HepG2 (cell line): ENCODE data around the gene OPN1LW. TPM values are rescaled to one million over a fixed set of nuclear protein-coding genes. Genes with fewer than 3 reads are reported as not detected.

Experiments used
- ATAC-seq: fragments of 200-7000 bp; cut with Tn5 transposase; 3 replicates; pipeline ENCODE4 v1.9.1; 2020; ENCODE audit warnings: mild to moderate bottlenecking, moderate library complexity
- BruUV-seq: library from RNA; stranded (reverse); fragments of 400-500 nt; replicated peaks from 2 replicates; lab custom pipeline; 2021; lab: Mats Ljungman, UMichigan
- CTCF ChIA-PET: fragments of 300-600 bp; formaldehyde crosslinking; extraction: SDS; loops from one replicate; lab custom pipeline; 2021; ENCODE audit warnings: low total read pairs, inconsistent platforms, low intra/inter-chr PET ratio; lab: Yijun Ruan, JAX
- POLR2A ChIA-PET: fragments of 350-600 bp; sonication (Branson Sonifier 250); formaldehyde crosslinking; loops from one replicate; lab custom pipeline; 2020; ENCODE audit warnings: antibody characterized with exemption, inconsistent platforms; lab: Yijun Ruan, JAX
- DNase-seq: peaks from one replicate; pipeline ENCODE4 v3.0.0-alpha.2; 2015; ENCODE audit warnings: low spot score
- FAIRE-seq: peaks from 3 replicates; lab custom pipeline; 2011; peaks lifted over from hg19 to GRCh38; lab: Jason Lieb, UNC
- H2AFZ ChIP-seq: one replicate; pipeline ENCODE4 v1.6.1; 2011; ENCODE audit warnings: low read length, inconsistent platforms
- H3K27ac ChIP-seq: fragments of 300-600 bp; 3 replicates; pipeline ENCODE4 v1.8.0; 2011; ENCODE audit warnings: mixed run types, mild to moderate bottlenecking, mixed read lengths, low read length, inconsistent platforms; ENCODE audit not compliant: insufficient read depth; ENCODE audit errors: extremely low read length
- H3K27me3 ChIP-seq, 2 experiments: fragments of 200-600 bp in 1 of 2; 2 replicates in 1 of 2; 3 replicates in 1 of 2; pipeline versions ENCODE4 v1.6.0 to v1.8.0; 2011; ENCODE audit warnings: low read length in 2 of 2, mild to moderate bottlenecking in 2 of 2, moderate library complexity in 2 of 2, inconsistent platforms in 1 of 2; ENCODE audit not compliant: insufficient read depth in 2 of 2, control insufficient read depth in 1 of 2
- H3K36me3 ChIP-seq, 2 experiments: fragments of 200-600 bp in 1 of 2; replicated peaks in 1 of 2; 2 replicates in 1 of 2; 3 replicates in 1 of 2; pipeline versions ENCODE4 v1.5.1 to v1.8.0; 2011; ENCODE audit warnings: low read length in 2 of 2, inconsistent platforms in 1 of 2; ENCODE audit not compliant: insufficient read depth in 2 of 2, control insufficient read depth in 1 of 2
- H3K4me1 ChIP-seq: 2 replicates; pipeline ENCODE4 v1.5.1; 2012; ENCODE audit warnings: low read length, inconsistent platforms; ENCODE audit not compliant: insufficient read depth
- H3K4me2 ChIP-seq: 2 replicates; pipeline ENCODE4 v1.6.0; 2011; ENCODE audit warnings: low read depth, low read length, inconsistent platforms
- H3K4me3 ChIP-seq, 3 experiments: fragments of 200-600 bp in 1 of 3; sonication (generic), shearing (Covaris generic) in 1 of 3; replicated peaks in 1 of 3; 2 replicates each; pipeline ENCODE4 v1.5.1; 2011 to 2016; ENCODE audit warnings: low read length in 3 of 3, inconsistent platforms in 2 of 3, low read depth in 2 of 3, mild to moderate bottlenecking in 2 of 3, control low read depth in 1 of 3, mixed read lengths in 1 of 3; ENCODE audit not compliant: insufficient read depth in 1 of 3
- H3K79me2 ChIP-seq: one replicate; pipeline ENCODE4 v1.6.1; 2011; ENCODE audit warnings: low read length, inconsistent platforms; ENCODE audit not compliant: insufficient read depth
- H3K9ac ChIP-seq: 2 replicates; pipeline ENCODE4 v1.6.0; 2011; ENCODE audit warnings: mild to moderate bottlenecking, low read depth, low read length, inconsistent platforms; ENCODE audit not compliant: insufficient read depth
- H3K9me3 ChIP-seq: 2 replicates; pipeline ENCODE4 v1.5.1; 2012; ENCODE audit warnings: mild to moderate bottlenecking, low read length
- H4K20me1 ChIP-seq: 2 replicates; pipeline ENCODE4 v1.6.0; 2011; ENCODE audit warnings: inconsistent platforms, mild to moderate bottlenecking, low read length, moderate library complexity; ENCODE audit not compliant: insufficient read depth
- GATA4 ChIP-seq: sonication (generic); IDR thresholded peaks from 2 replicates; pipeline ENCODE4 v1.6.1; 2016; ENCODE audit warnings: antibody characterized with exemption, low read depth, borderline replicate concordance
- IKZF4 ChIP-seq: sonication (generic); formaldehyde crosslinking; IDR thresholded peaks from 2 replicates; pipeline ENCODE4 v1.5.1; 2020; ENCODE audit warnings: borderline replicate concordance, mild to moderate bottlenecking, low read depth, missing genetic modification reagents; ENCODE audit errors: not compliant biosample characterization
- MYNN ChIP-seq: sonication (generic); formaldehyde crosslinking; IDR thresholded peaks from 2 replicates; pipeline ENCODE4 v1.4.0; 2020; ENCODE audit warnings: mild to moderate bottlenecking, low read depth, missing genetic modification reagents
- SMAD3 ChIP-seq: sonication (generic); formaldehyde crosslinking; IDR thresholded peaks from 2 replicates; pipeline ENCODE4 v1.4.0; 2020; ENCODE audit warnings: missing genetic modification reagents
- SRF ChIP-seq: IDR thresholded peaks from 2 replicates; pipeline ENCODE4 v1.6.1; 2011; ENCODE audit warnings: mild to moderate bottlenecking, low read depth, low read length, moderate library complexity
- TP53 ChIP-seq: sonication (generic); formaldehyde crosslinking; conservative IDR thresholded peaks from 2 replicates; pipeline ENCODE4 v1.4.0; 2020; ENCODE audit warnings: missing genetic modification reagents
- YEATS4 ChIP-seq: sonication (generic); formaldehyde crosslinking; IDR thresholded peaks from 2 replicates; pipeline ENCODE4 v1.4.0; 2020; ENCODE audit warnings: missing genetic modification reagents, borderline replicate concordance
- ZNF253 ChIP-seq: sonication (generic); formaldehyde crosslinking; IDR thresholded peaks from 2 replicates; pipeline ENCODE4 v1.8.0; 2022; ENCODE audit warnings: mild to moderate bottlenecking, missing genetic modification reagents, borderline replicate concordance
- ZSCAN31 ChIP-seq: sonication (generic); formaldehyde crosslinking; IDR thresholded peaks from 2 replicates; pipeline ENCODE4 v1.5.0; 2020; ENCODE audit warnings: low read depth, mild to moderate bottlenecking, missing genetic modification reagents
- WGBS: methylation state at CpG from one replicate; pipeline ENCODE4 v1.1.6; 2017; ENCODE audit warnings: low lambda C conversion rate; 5-methylcytosine and 5-hydroxymethylcytosine counted together
- in situ Hi-C: cut with HindIII; loops from 2 replicates; pipeline ENCODE4 v1.10.0; 2017; ENCODE audit warnings: low pct_unique_long_range_greater_than_20kb; ENCODE audit not compliant: extremely low pct_ligation_motif_present
- intact Hi-C: fragments of 100-400 bp; cut with micrococcal nuclease; formaldehyde crosslinking; loops from one replicate; pipeline ENCODE4 v1.10.0; 2022; ENCODE audit not compliant: unreplicated experiment
- polyA plus RNA-seq, 8 experiments: library from polyadenylated mRNA; depleted of rRNA in 3 of 8; stranded (reverse) in 7 of 8; unstranded in 1 of 8; fragments of >200 nt; fragmentation: Illumina TruSeq in 4 of 8; extraction: Trizol in 4 of 8; gene quantifications; 2 replicates each; pipeline versions ENCODE4 v1.2.1 to v1.2.3, GENCODE V29; 2011 to 2016; ENCODE audit warnings: low read depth in 4 of 8, missing spikeins in 1 of 8, mixed read lengths in 1 of 8; ENCODE audit not compliant: insufficient read depth in 1 of 8
- total RNA-seq, 5 experiments: library from RNA; depleted of rRNA; stranded (reverse); fragments of >200 nt; fragmentation: Illumina TruSeq; extraction: Trizol; gene quantifications; 2 replicates each; pipeline ENCODE4 v1.2.3, GENCODE V29; 2016; ENCODE audit warnings: low read depth in 1 of 5
- TF ChIP-seq, protein P1 (sequence below): fragments of 450-650 bp; IDR thresholded peaks from 2 replicates; pipeline ENCODE4 v1.6.1; 2017
- TF ChIP-seq, protein P2 (sequence below): IDR thresholded peaks from 2 replicates; pipeline ENCODE4 v1.6.1; 2012; ENCODE audit warnings: inconsistent platforms
- TF ChIP-seq, protein P3 (sequence below): sonication (generic); formaldehyde crosslinking; IDR thresholded peaks from 2 replicates; pipeline ENCODE4 v1.5.0; 2020; ENCODE audit warnings: missing genetic modification reagents
- TF ChIP-seq, protein P4 (sequence below): sonication (generic); formaldehyde crosslinking; IDR thresholded peaks from 2 replicates; pipeline ENCODE4 v1.4.0; 2020; ENCODE audit warnings: mild to moderate bottlenecking, missing genetic modification reagents

OPN1LW gene
- total and polyA plus RNA-seq, 2 of the 13 experiments (the other 11 are each of a cell fraction or from before 2014, with no cell fraction given): not detected

DNA sequence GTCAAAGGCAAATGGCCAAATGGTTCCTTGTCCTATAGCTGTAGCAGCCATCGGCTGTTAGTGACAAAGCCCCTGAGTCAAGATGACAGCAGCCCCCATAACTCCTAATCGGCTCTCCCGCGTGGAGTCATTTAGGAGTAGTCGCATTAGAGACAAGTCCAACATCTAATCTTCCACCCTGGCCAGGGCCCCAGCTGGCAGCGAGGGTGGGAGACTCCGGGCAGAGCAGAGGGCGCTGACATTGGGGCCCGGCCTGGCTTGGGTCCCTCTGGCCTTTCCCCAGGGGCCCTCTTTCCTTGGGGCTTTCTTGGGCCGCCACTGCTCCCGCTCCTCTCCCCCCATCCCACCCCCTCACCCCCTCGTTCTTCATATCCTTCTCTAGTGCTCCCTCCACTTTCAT, 3.8 kb upstream of the OPN1LW start (continued):
- TF ChIP-seq GATA4: no peak
- TF ChIP-seq IKZF4: no peak
- no peak for TF ChIP-seq ZNF253 (CRISPR knock-in tag)
- TF ChIP-seq TP53 (CRISPR knock-in tag): no peak
- TF ChIP-seq, protein P1, sequence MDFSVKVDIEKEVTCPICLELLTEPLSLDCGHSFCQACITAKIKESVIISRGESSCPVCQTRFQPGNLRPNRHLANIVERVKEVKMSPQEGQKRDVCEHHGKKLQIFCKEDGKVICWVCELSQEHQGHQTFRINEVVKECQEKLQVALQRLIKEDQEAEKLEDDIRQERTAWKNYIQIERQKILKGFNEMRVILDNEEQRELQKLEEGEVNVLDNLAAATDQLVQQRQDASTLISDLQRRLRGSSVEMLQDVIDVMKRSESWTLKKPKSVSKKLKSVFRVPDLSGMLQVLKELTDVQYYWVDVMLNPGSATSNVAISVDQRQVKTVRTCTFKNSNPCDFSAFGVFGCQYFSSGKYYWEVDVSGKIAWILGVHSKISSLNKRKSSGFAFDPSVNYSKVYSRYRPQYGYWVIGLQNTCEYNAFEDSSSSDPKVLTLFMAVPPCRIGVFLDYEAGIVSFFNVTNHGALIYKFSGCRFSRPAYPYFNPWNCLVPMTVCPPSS: no peak
- no peak for TF ChIP-seq SMAD3
- no peak for TF ChIP-seq MYNN
- TF ChIP-seq, protein P2, sequence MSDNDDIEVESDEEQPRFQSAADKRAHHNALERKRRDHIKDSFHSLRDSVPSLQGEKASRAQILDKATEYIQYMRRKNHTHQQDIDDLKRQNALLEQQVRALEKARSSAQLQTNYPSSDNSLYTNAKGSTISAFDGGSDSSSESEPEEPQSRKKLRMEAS: no peak
- TF ChIP-seq ZSCAN31 (CRISPR knock-in tag): no peak
- no peak for TF ChIP-seq SRF
- no peak for TF ChIP-seq YEATS4
- TF ChIP-seq, protein P3, sequence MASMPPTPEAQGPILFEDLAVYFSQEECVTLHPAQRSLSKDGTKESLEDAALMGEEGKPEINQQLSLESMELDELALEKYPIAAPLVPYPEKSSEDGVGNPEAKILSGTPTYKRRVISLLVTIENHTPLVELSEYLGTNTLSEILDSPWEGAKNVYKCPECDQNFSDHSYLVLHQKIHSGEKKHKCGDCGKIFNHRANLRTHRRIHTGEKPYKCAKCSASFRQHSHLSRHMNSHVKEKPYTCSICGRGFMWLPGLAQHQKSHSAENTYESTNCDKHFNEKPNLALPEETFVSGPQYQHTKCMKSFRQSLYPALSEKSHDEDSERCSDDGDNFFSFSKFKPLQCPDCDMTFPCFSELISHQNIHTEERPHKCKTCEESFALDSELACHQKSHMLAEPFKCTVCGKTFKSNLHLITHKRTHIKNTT (CRISPR knock-in tag): no peak

DNA sequence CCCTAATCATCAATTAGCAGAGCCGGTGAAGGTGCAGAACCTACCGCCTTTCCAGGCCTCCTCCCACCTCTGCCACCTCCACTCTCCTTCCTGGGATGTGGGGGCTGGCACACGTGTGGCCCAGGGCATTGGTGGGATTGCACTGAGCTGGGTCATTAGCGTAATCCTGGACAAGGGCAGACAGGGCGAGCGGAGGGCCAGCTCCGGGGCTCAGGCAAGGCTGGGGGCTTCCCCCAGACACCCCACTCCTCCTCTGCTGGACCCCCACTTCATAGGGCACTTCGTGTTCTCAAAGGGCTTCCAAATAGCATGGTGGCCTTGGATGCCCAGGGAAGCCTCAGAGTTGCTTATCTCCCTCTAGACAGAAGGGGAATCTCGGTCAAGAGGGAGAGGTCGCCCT, 3.3 kb upstream of the OPN1LW start:
- no peaks in the 10 kb centered on the region for H3K79me2 ChIP-seq
- no peaks in the 10 kb centered on the region; a peak in 1 of 5 replicates for H3K27me3 ChIP-seq
- no peak for FAIRE-seq
- no peak for ATAC-seq
- H2AFZ ChIP-seq: no peak overlapping the region
- no peaks in the 10 kb centered on the region for H3K36me3 ChIP-seq
- no peak overlapping the region for H3K4me2 ChIP-seq
- 100% methylated on average over 1 of the region's 10 CpGs for WGBS
- no TSS peak for BruUV-seq
- ChIA-PET CTCF (no interaction called here), POLR2A (no interaction called here)
- H3K4me1 ChIP-seq: peaks cover 26% of the 10 kb centered on the region
- no peak overlapping the region for H3K27ac ChIP-seq
- DNase-seq: no peak
- in situ Hi-C loops (no loop called here), intact Hi-C loops (no loop called here)
- H3K9me3 ChIP-seq: no peaks in the 10 kb centered on the region
- no peaks in the 10 kb centered on the region for H4K20me1 ChIP-seq
- H3K4me3 ChIP-seq: no peak overlapping the region
- H3K9ac ChIP-seq: no peak overlapping the region
- TF ChIP-seq, protein P4, sequence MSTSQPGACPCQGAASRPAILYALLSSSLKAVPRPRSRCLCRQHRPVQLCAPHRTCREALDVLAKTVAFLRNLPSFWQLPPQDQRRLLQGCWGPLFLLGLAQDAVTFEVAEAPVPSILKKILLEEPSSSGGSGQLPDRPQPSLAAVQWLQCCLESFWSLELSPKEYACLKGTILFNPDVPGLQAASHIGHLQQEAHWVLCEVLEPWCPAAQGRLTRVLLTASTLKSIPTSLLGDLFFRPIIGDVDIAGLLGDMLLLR (CRISPR knock-in tag): no peak
